NB4 (cell line): ENCODE data around the gene CADPS2.

Experiments
- DNase-seq: peaks from one replicate; pipeline ENCODE4 v3.0.0; 2010; ENCODE audit warnings: low read depth
- H3K4me3 ChIP-seq: one replicate; pipeline ENCODE4 v1.5.1; 2011; ENCODE audit warnings: mild to moderate bottlenecking, low read depth, low read length, moderate library complexity
- MYC ChIP-seq: IDR thresholded peaks from 2 replicates; pipeline ENCODE4 v1.6.1; 2011; ENCODE audit warnings: low read depth, low read length
- POLR2A ChIP-seq: IDR thresholded peaks from 2 replicates; pipeline ENCODE4 v1.6.1; 2011; ENCODE audit warnings: mild to moderate bottlenecking; ENCODE audit not compliant: insufficient read length; ENCODE audit errors: extremely low read depth
- TF ChIP-seq, protein P1 (sequence below): IDR thresholded peaks from one replicate; pipeline ENCODE4 v1.5.1; 2012; ENCODE audit warnings: low read depth, low read length
- TF ChIP-seq, protein P2 (sequence below): IDR thresholded peaks from 2 replicates; pipeline ENCODE4 v1.6.1; 2011; ENCODE audit warnings: low read depth, low read length

CADPS2 gene

DNA sequence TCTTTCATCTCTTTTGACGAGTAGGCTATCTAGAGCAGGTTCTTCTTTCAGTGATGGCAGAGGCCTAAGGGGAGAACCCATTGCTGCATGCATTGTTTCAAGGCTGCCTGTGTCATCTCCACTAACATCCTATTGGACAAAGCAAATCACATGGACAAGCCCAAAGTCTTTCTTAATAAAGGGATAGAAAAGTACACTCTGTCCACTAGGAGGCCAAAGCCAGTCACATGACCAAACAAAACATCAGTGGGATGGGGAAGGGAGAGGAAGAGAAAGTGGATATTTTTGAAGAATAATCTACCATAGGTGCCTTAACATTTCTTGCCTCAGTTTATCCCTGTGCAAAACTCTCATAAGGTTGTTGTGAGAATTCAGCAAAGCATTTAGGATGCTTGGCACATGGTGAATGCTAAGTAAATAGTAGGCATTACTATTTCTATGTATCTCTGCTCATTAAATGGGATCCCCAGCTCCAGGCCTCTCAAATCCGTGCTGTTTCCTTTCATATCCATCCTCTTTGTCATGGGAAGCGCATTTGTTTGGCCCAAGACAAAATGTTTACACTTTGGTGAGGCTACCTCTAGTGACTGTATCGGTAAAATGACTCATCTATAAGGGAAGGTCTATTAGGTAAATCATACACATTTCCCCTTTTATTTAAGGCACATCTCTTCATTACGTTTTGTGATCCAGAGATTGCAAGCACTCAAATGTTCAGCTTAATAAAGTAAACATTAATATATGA lies 16.7 kb upstream of the CADPS2 start:
- peak; percentile 10 for DNase-seq

DNA sequence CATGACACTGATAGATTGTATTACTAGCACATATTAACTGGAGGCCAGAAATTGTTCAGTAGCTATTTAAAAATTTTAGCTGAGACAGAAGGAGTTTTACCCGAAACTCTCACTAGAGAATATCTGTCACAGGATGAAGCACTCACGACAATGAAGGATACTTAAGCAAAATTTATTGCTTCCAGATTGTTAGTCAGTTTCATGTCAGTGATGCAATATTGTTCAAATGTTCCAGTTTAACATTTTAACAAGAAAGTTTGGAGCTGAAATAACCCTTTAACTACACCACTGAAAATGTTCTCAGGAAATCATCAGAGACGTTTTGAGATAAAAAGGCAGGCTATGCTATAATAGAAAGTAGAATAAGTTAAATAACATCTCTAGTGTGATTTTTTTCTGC lies 15.0 kb upstream of the CADPS2 start:
- no peak for DNase-seq
- H3K4me3 ChIP-seq, result no peak overlapping the region
- TF ChIP-seq POLR2A, result no peak
- TF ChIP-seq, protein P1, sequence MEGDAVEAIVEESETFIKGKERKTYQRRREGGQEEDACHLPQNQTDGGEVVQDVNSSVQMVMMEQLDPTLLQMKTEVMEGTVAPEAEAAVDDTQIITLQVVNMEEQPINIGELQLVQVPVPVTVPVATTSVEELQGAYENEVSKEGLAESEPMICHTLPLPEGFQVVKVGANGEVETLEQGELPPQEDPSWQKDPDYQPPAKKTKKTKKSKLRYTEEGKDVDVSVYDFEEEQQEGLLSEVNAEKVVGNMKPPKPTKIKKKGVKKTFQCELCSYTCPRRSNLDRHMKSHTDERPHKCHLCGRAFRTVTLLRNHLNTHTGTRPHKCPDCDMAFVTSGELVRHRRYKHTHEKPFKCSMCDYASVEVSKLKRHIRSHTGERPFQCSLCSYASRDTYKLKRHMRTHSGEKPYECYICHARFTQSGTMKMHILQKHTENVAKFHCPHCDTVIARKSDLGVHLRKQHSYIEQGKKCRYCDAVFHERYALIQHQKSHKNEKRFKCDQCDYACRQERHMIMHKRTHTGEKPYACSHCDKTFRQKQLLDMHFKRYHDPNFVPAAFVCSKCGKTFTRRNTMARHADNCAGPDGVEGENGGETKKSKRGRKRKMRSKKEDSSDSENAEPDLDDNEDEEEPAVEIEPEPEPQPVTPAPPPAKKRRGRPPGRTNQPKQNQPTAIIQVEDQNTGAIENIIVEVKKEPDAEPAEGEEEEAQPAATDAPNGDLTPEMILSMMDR, result no peak
- TF ChIP-seq, protein P2, sequence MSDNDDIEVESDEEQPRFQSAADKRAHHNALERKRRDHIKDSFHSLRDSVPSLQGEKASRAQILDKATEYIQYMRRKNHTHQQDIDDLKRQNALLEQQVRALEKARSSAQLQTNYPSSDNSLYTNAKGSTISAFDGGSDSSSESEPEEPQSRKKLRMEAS, result no peak
- TF ChIP-seq MYC, result no peak

More for the DNA sequence above, 16.7 kb upstream of the CADPS2 start:
- no peak overlapping the region for H3K4me3 ChIP-seq
- TF ChIP-seq, protein P2, result no peak
- no peak for TF ChIP-seq MYC
- TF ChIP-seq, protein P1, result no peak

DNA sequence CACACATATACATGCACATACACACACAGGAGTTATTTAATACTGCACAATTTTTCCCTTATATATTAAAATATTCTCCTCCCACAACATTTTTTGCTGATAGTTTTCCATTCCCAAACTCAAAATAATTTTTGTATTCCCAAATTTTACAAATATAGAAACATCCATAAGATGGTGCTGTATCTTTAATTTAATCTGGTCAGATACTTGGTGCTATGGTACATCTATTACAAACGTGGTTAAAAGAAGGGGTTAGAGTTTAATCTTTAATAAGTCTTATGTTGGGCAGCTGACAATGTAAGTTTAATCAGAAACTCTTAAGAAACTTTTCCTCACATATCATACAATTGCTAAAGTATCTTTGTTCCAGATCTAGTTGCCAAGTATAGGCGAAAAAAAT lies 10.2 kb upstream of the CADPS2 start:
- H3K4me3 ChIP-seq, result no peak overlapping the region
- DNase-seq, result no peak
- TF ChIP-seq MYC, result no peak
- TF ChIP-seq, protein P1, result no peak
- no peak for TF ChIP-seq POLR2A
- TF ChIP-seq, protein P2, result no peak

DNA sequence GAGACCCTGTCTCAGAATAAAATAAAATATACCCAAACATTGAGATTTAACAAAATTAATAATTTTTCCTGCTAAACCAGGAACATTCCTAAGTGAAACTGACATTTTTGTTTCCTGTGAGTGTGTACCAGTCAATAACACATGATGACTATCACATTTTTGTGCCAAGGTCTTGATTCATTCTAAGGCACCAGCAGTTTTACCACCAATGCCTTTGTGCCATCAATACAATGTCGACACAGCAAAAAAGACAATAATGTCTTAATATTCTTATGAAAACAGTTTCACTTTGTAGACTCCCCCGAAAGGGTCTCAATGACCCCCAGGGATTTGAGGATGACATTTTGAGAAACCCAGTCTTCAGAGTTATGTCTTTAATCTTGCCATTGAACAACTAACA lies 7.2 kb upstream of the CADPS2 start:
- TF ChIP-seq MYC (no peak), POLR2A (no peak)
- TF ChIP-seq, protein P1, result no peak
- TF ChIP-seq, protein P2, result no peak
- DNase-seq, result no peak
- H3K4me3 ChIP-seq, result no peak overlapping the region

DNA sequence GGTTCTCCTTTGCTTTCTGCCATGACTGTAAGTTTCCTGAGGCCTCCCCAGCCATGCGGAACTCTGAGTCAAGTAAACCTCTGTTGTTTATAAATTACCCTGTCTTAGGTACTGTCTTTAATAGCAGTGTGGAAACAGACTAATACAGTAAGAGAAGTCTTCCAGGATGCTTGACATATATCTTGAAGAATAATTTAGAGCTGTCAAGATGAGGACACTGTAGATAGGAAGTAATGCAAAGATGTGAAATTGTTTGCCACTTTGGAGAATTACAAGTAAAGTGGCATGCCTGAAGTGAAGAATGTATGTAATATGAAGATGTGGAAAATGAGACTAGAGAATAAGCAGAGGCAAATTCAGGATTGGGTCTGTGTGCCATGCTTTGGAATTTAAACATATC lies 2.9 kb upstream of the CADPS2 start:
- DNase-seq, result no peak
- TF ChIP-seq, protein P2, result no peak
- TF ChIP-seq POLR2A (no peak), MYC (no peak)
- TF ChIP-seq, protein P1, result no peak
- H3K4me3 ChIP-seq, result no peak overlapping the region
